WI38 (cell line): ENCODE measurements around the gene ZNF148.

ENCODE experiments used
- H3K4me3 ChIP-seq: 2 replicates; pipeline ENCODE4 v1.5.1; 2011; ENCODE audit warnings: low read depth, mild to moderate bottlenecking, control low read depth, low read length
- CTCF ChIP-seq: IDR thresholded peaks from 2 replicates; pipeline ENCODE4 v1.5.1; 2012; ENCODE audit warnings: low read depth, mild to moderate bottlenecking, control low read depth, low read length

ZNF148 gene

GRCh38 chr3:125357032-125357658, 18.0 kb downstream of the ZNF148 start:
- peak overlapping the region; percentile 62 for H3K4me3 ChIP-seq
- TF ChIP-seq CTCF, result no peak

- no peak for TF ChIP-seq CTCF
- peak overlapping the region; percentile 62 for H3K4me3 ChIP-seq
These were observed 18.7 kb downstream of the ZNF148 start for GRCh38 chr3:125356140-125357026.

- TF ChIP-seq CTCF, result no peak
- H3K4me3 ChIP-seq, result no peak overlapping the region
These were observed 21.5 kb downstream of the ZNF148 start for GRCh38 chr3:125353659-125354058.

GRCh38 chr3:125353128-125353527, 22.0 kb downstream of the ZNF148 start:
- no peak for TF ChIP-seq CTCF
- H3K4me3 ChIP-seq, result no peak overlapping the region

- H3K4me3 ChIP-seq, result no peak overlapping the region
- no peak for TF ChIP-seq CTCF
These were observed 23.2 kb downstream of the ZNF148 start for GRCh38 chr3:125351814-125352456.

- H3K4me3 ChIP-seq, result no peak overlapping the region
- no peak for TF ChIP-seq CTCF
These were observed 24.0 kb downstream of the ZNF148 start for GRCh38 chr3:125351152-125351551.

GRCh38 chr3:125350597-125350996, 24.5 kb downstream of the ZNF148 start:
- TF ChIP-seq CTCF, result no peak
- H3K4me3 ChIP-seq, result no peak overlapping the region
